Measurements from ENCODE around the gene PZP. TPM values are rescaled to one million over a fixed set of nuclear protein-coding genes. Genes with fewer than 3 reads are reported as not detected.
"Not testable (repeated sequence)": the region's sequence is repeated elsewhere in the genome, so short reads cannot be mapped to it uniquely, and the experiment has no call there.

PZP gene
- not detected for total RNA-seq
- polyA plus RNA-seq = 0.28 TPM

DNA sequence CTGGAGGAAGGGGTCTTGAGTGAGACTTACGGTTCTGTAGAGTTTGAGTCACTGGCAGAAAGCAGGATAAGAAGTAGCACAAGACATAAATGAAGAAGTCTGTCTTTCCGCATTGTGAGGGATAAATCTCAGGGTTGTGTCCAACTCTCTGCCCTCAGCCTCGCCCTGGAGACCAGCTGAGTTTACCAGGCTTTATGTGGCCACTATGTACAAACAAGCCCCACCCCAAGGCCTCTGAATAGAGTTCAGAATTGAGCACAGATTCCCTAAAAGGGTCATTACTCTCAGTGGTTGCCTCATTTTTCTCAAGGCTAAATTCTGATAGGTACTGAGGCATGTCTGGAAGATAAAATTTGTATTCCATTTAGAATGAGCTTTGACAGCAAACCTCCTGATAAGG lies at the start of gene PZP:
PZP (minus strand) TSS at position 167 of the 400 bp plus-strand sequence; CDS start at position 113, 54 bp downstream.
- Mint-ChIP-seq H3K27me3 (peaks cover 0 to 3% of the 10 kb centered on the region in 2 donors), H3K4me1 (peaks cover 0 to 4% (median 2%) of the 10 kb centered on the region in 3 donors), H3K36me3 (peaks cover 2 to 19% (median 3%) of the 10 kb centered on the region in 3 donors), H3K27ac (peak within 1 kb of the TSS in 3 of 8 donors; percentile 22 to 65 (median 36)), H3K4me3 (no peak within 1 kb of the TSS), H3K9me3 (no peaks in the 10 kb centered on the region)
- Histone ChIP-seq H3K4me1 (ENCODE audit: insufficient read depth, low read length) (no peaks in the 10 kb centered on the region), H3K27me3 (ENCODE audit: insufficient read depth, low read length, poor library complexity, severe bottlenecking) (no peaks in the 10 kb centered on the region), H3K27ac (ENCODE audit: low read depth, low read length) (no peak within 1 kb of the TSS), H3K36me3 (ENCODE audit: insufficient read depth, low read length) (no peaks in the 10 kb centered on the region), H3K4me3 (ENCODE audit: low read length) (no peak within 1 kb of the TSS), H3K9me3 (ENCODE audit: low read length) (no peaks in the 10 kb centered on the region)
- ChIA-PET POLR2A (no interaction called here), CTCF (no interaction called here)
- no peak for DNase-seq

DNA sequence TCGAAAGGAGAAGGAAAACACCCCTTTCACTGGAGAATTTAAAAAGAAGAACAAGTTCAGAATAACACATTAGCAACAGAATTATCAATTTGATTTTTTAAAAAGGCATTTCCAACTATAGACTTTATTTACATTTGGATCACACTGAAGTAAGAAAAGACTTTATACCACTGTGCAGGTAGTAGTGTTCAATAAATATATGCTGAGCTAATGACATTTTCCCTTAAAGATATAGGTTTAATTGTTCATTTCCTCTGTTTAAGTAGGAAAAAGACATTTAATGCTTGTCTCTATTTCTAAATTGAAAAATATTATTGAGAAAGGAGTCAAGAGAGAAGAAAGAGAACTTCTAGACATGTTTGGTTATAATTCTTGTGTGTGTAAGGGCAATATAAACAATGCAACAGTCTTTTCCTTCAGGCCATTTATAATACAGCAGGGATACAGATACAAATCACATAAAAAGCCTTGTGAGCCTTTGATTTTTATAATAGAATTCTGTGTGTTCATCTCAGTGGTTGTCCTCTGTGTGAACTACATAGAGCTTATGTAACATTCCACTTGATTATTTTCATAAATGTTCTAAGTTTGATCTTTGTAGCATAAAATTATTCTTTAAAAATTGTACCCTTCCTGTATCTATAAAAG lies 48.7 kb upstream of the PZP start:
- H3K9me3 ChIP-seq (ENCODE audit: low read length) = no peaks in the 10 kb centered on the region
- no peak for DNase-seq
- H3K27ac ChIP-seq (ENCODE audit: low read depth, low read length) = no peak overlapping the region
- POLR2A ChIA-PET = no interaction called here
- H3K9me3 Mint-ChIP-seq = peaks cover 0 to 6% (median 0%) of the 10 kb centered on the region in 5 donors
- H3K4me3 ChIP-seq (ENCODE audit: low read length) = no peak overlapping the region
- no peaks in the 10 kb centered on the region for H3K4me1 Mint-ChIP-seq
- no peaks in the 10 kb centered on the region for H3K4me1 ChIP-seq (ENCODE audit: insufficient read depth, low read length)
- H3K36me3 Mint-ChIP-seq = peaks cover 2 to 26% (median 23%) of the 10 kb centered on the region in 3 donors
- no peak overlapping the region for H3K4me3 Mint-ChIP-seq
- H3K27me3 ChIP-seq (ENCODE audit: insufficient read depth, low read length, poor library complexity, severe bottlenecking) = no peaks in the 10 kb centered on the region
- peak overlapping the region in 1 of 8 donors; percentile 47 for H3K27ac Mint-ChIP-seq
- no peaks in the 10 kb centered on the region for H3K27me3 Mint-ChIP-seq
- CTCF ChIA-PET = no interaction called here
- peaks cover 2% of the 10 kb centered on the region for H3K36me3 ChIP-seq (ENCODE audit: insufficient read depth, low read length)

DNA sequence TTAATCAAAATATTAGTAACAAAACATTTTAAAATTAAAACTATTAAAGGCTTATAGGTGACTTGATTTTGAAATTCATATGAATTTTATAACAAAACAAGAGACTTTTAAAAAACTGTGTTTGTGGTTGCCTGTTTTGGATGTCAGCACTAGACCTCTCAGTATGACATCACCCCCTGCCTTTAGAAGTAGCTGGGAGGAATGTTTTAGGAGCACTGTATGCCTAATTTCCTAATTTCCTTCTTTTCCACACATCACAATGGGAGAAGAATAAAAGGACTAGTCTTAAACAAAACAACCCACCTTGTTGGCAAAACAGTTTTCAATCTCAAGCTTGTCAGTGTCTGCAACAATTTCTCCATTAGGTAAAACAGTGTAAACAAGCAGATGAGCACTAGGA lies 48.1 kb upstream of the PZP start:
- H3K4me1 Mint-ChIP-seq = no peaks in the 10 kb centered on the region
- POLR2A ChIA-PET = no interaction called here
- CTCF ChIA-PET = no interaction called here
- no peak for DNase-seq
- Histone ChIP-seq H3K4me3 (ENCODE audit: low read length) (no peak overlapping the region), H3K27me3 (ENCODE audit: insufficient read depth, low read length, poor library complexity, severe bottlenecking) (no peaks in the 10 kb centered on the region), H3K9me3 (ENCODE audit: low read length) (no peaks in the 10 kb centered on the region), H3K36me3 (ENCODE audit: insufficient read depth, low read length) (peaks cover 2% of the 10 kb centered on the region), H3K27ac (ENCODE audit: low read depth, low read length) (no peak overlapping the region), H3K4me1 (ENCODE audit: insufficient read depth, low read length) (no peaks in the 10 kb centered on the region)
- no peak overlapping the region for H3K27ac Mint-ChIP-seq
- peaks cover 2 to 28% (median 26%) of the 10 kb centered on the region in 3 donors for H3K36me3 Mint-ChIP-seq
- H3K27me3 Mint-ChIP-seq = no peaks in the 10 kb centered on the region
- no peak overlapping the region for H3K4me3 Mint-ChIP-seq
- peaks cover 0 to 8% (median 0%) of the 10 kb centered on the region in 5 donors for H3K9me3 Mint-ChIP-seq

DNA sequence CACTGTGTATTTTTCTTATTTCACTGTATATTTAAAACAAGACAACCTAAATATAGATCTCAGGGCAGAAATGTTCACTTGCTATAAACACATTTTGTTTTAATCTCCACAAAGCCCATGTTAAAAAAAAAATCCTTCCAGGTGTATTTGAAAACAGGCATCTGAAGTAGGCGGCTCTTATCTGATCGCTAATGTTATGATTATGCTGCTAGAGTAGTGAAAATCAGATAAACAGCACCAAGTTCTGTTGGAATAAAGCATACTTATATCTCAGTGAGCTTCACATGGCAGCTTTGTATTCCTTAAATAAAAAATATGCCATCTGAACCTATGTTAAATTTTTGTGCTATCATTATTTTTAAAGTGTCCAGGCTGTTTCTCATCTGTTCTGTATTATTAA lies 47.6 kb upstream of the PZP start:
- Histone ChIP-seq H3K4me1 (ENCODE audit: insufficient read depth, low read length) (no peaks in the 10 kb centered on the region), H3K27ac (ENCODE audit: low read depth, low read length) (no peak overlapping the region), H3K27me3 (ENCODE audit: insufficient read depth, low read length, poor library complexity, severe bottlenecking) (no peaks in the 10 kb centered on the region), H3K9me3 (ENCODE audit: low read length) (no peaks in the 10 kb centered on the region), H3K4me3 (ENCODE audit: low read length) (no peak overlapping the region), H3K36me3 (ENCODE audit: insufficient read depth, low read length) (peaks cover 2% of the 10 kb centered on the region)
- Mint-ChIP-seq H3K4me1 (no peaks in the 10 kb centered on the region), H3K36me3 (peaks cover 2 to 32% (median 26%) of the 10 kb centered on the region in 3 donors), H3K27me3 (no peaks in the 10 kb centered on the region), H3K9me3 (peaks cover 0 to 11% (median 0%) of the 10 kb centered on the region in 5 donors), H3K4me3 (no peak overlapping the region), H3K27ac (peak overlapping the region in 1 of 8 donors; percentile 19)
- ChIA-PET POLR2A (no interaction called here), CTCF (no interaction called here)
- DNase-seq = no peak

DNA sequence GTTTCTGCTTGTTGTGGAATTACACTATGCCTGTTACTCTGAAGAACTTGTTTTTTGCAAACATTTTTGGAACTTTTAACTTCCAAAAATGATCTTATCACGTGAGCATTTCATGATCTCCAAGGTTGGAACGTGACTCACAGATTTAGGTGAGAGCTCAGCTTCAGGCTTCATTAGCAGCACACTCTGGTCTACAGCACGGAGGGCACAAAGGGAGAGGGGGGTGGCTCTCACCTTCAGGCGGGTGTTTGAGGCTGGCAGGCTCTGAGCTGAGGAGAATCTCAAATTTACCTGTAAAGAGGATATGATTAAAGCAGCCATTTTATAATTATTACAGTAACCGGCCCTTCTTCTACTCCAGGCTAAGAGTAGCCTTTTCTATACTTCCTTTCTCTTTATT lies 45.3 kb upstream of the PZP start:
- Histone ChIP-seq H3K27me3 (ENCODE audit: insufficient read depth, low read length, poor library complexity, severe bottlenecking) (no peaks in the 10 kb centered on the region), H3K4me1 (ENCODE audit: insufficient read depth, low read length) (no peaks in the 10 kb centered on the region), H3K27ac (ENCODE audit: low read depth, low read length) (no peak overlapping the region), H3K4me3 (ENCODE audit: low read length) (no peak overlapping the region), H3K36me3 (ENCODE audit: insufficient read depth, low read length) (peaks cover 2% of the 10 kb centered on the region), H3K9me3 (ENCODE audit: low read length) (no peaks in the 10 kb centered on the region)
- Mint-ChIP-seq H3K27ac (peak overlapping the region in 2 of 8 donors; percentile 61 to 87), H3K9me3 (peaks cover 0 to 18% (median 0%) of the 10 kb centered on the region in 5 donors), H3K36me3 (peaks cover 4 to 42% (median 25%) of the 10 kb centered on the region in 3 donors), H3K27me3 (peaks cover 0 to 1% of the 10 kb centered on the region in 2 donors), H3K4me1 (no peaks in the 10 kb centered on the region), H3K4me3 (no peak overlapping the region)
- ChIA-PET CTCF (no interaction called here), POLR2A (no interaction called here)
- no peak for DNase-seq

DNA sequence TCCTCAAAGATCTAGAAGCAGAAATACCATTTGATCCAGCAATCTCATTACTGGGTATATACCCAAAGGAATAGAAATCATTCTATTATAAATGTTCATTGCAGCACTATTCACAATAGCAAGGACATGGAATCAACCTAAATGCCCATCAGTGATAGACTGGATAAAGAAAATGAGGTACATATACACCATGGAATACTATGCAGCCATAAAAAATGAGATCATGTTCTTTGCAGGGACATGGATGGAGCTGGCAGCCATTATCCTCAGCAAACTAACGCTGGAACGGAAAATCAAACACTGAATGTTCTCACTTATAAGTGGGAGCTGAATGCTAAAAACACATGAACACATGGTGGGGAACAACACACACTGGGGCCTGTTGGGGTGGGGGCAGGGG lies 44.6 kb upstream of the PZP start:
- H3K36me3 ChIP-seq (ENCODE audit: insufficient read depth, low read length); H3K4me1 ChIP-seq (ENCODE audit: insufficient read depth, low read length); CTCF ChIA-PET; H3K27ac ChIP-seq (ENCODE audit: low read depth, low read length); DNase-seq; POLR2A ChIA-PET; H3K4me3 ChIP-seq (ENCODE audit: low read length); H3K27me3 ChIP-seq (ENCODE audit: insufficient read depth, low read length, poor library complexity, severe bottlenecking); H3K4me3 Mint-ChIP-seq; H3K27me3 Mint-ChIP-seq; H3K9me3 ChIP-seq (ENCODE audit: low read length); H3K4me1 Mint-ChIP-seq: not testable (repeated sequence)
- peak overlapping the region in 1 of 8 donors; percentile 70 for H3K27ac Mint-ChIP-seq
- H3K36me3 Mint-ChIP-seq = peaks cover 4 to 47% (median 26%) of the 10 kb centered on the region in 3 donors
- peaks cover 0 to 18% (median 0%) of the 10 kb centered on the region in 5 donors for H3K9me3 Mint-ChIP-seq

DNA sequence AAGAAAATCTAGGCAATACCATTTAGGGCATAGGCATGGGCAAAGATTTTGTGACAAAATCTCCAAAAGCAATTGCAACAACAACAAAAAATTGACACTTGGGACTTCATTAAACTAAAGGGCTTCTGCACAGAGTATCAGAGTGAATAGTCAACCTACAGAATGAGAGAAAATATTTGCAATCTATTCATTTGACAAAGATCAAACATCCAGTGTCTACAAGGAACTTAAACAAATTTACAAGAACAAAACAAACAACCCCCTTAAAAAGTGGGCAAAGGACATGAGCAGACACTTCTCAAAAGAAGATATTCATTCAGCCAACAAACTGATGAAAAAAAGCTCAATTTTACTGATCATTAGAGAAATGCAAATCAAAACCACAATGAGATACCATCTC lies 44.1 kb upstream of the PZP start:
- Histone ChIP-seq H3K9me3 (ENCODE audit: low read length) (no peaks in the 10 kb centered on the region), H3K27me3 (ENCODE audit: insufficient read depth, low read length, poor library complexity, severe bottlenecking) (no peaks in the 10 kb centered on the region), H3K4me1 (ENCODE audit: insufficient read depth, low read length) (no peaks in the 10 kb centered on the region), H3K27ac (ENCODE audit: low read depth, low read length) (no peak overlapping the region), H3K4me3 (ENCODE audit: low read length) (no peak overlapping the region), H3K36me3 (ENCODE audit: insufficient read depth, low read length) (peaks cover 2% of the 10 kb centered on the region)
- CTCF ChIA-PET = no interaction called here
- Mint-ChIP-seq H3K27me3 (peaks cover 0 to 7% of the 10 kb centered on the region in 2 donors), H3K4me3 (no peak overlapping the region), H3K27ac (peak overlapping the region in 1 of 8 donors; percentile 70), H3K36me3 (peaks cover 4 to 49% (median 24%) of the 10 kb centered on the region in 3 donors), H3K4me1 (no peaks in the 10 kb centered on the region), H3K9me3 (peaks cover 0 to 18% (median 0%) of the 10 kb centered on the region in 5 donors)
- DNase-seq = no peak
- POLR2A ChIA-PET = no interaction called here

DNA sequence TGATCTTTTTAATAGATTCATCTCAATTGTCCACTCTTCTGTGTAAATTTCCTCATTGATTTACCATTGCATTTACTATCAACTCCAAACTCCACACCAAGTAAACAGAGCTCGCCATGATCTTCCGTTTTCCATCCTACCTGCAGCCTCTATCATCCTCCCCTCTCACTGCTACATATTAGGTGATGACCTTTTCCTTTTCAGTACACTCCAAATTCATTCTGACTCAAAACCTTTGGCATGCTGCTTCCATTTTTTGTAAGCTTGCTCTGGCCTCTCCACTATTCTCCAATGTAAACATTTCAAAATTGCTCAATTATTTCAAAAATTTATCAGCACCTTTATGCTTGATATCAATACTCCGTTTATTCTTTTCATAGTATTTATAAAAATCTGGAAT lies 40.2 kb upstream of the PZP start:
- ChIA-PET CTCF (no interaction called here), POLR2A (no interaction called here)
- Histone ChIP-seq H3K27me3 (ENCODE audit: insufficient read depth, low read length, poor library complexity, severe bottlenecking) (no peaks in the 10 kb centered on the region), H3K4me3 (ENCODE audit: low read length) (no peak overlapping the region), H3K36me3 (ENCODE audit: insufficient read depth, low read length) (no peaks in the 10 kb centered on the region), H3K27ac (ENCODE audit: low read depth, low read length) (no peak overlapping the region), H3K4me1 (ENCODE audit: insufficient read depth, low read length) (no peaks in the 10 kb centered on the region), H3K9me3 (ENCODE audit: low read length) (no peaks in the 10 kb centered on the region)
- Mint-ChIP-seq H3K4me1 (peaks cover 3 to 17% (median 8%) of the 10 kb centered on the region in 3 donors), H3K9me3 (peaks cover 0 to 18% (median 0%) of the 10 kb centered on the region in 5 donors), H3K36me3 (peaks cover 4 to 44% (median 5%) of the 10 kb centered on the region in 3 donors), H3K4me3 (no peak overlapping the region), H3K27me3 (peaks cover 0 to 18% of the 10 kb centered on the region in 2 donors), H3K27ac (no peak overlapping the region)
- DNase-seq = no peak

All from CD8-positive, alpha-beta memory T cell (primary cell).